ENCODE data around the gene USP3. TPM values are rescaled to one million over a fixed set of nuclear protein-coding genes. Genes with fewer than 3 reads are reported as not detected.
"Not testable (repeated sequence)": the region's sequence is repeated elsewhere in the genome, so short reads cannot be mapped to it uniquely, and the experiment has no call there.

Gene USP3
- polyA plus RNA-seq, 1 donor from 2014 or later = 42.7 TPM

DNA sequence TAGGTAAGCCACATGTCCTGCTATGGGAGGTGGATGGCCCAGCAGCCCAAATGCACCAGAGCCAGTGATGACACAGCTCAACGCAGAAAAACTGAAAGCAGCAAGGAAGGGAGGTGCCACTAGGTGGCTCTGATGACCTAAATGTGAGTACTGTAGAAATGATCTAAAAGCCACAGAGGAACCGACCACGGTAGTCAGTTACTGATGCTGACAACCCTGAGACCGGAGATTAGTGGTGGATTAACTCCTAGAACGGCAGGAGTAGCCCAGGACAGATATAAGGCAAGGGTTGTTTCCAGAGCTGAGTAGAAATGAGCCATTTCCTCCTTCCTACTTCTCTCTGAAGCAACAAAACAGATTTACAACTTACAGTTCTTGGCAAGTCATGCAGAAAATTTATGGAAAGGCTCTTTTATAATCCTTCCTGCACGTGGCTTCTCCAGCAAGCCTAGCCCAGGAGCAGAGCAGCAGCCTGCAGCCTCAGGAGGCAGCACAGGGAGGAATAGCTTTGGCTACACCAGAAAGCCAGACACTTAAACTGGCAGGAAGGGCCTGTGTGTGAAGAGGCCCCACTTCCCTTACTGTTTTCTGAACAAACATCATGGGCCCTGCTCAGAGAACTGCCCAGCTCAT is 105.9 kb downstream of the USP3 start:
- Mint-ChIP-seq H3K9me3 (no peaks in the 10 kb centered on the region), H3K36me3 (peaks cover 13% of the 10 kb centered on the region), H3K27me3 (no peaks in the 10 kb centered on the region), H3K27ac (peak overlapping the region; percentile 28 to 97 (median 94)), H3K4me3 (peak overlapping the region in 2 of 4 donors; percentile 1 to 75), H3K4me1 (peaks cover 22 to 26% (median 22%) of the 10 kb centered on the region in 3 donors)

DNA sequence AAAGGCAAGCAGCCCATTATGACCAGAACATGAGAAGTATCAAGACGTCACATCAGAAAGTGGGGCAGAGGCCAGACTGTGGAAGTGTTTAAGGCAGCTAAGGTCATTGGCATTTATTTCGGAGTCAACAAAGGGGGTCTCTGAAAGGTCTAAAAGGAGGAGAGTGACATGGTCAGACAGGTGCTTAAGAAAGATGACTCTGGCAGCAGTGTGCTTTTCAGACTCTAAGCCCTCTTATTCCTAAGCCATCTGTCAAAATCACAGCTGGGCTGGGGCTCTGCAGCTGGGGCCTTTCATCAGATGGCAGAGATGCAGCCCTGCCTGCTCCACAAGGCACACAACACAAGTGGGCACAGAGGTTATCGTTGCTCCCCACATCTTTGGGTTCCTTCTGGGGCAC is 106.8 kb downstream of the USP3 start:
- H3K9me3 Mint-ChIP-seq = no peaks in the 10 kb centered on the region
- H3K27ac Mint-ChIP-seq = peak overlapping the region; percentile 28 to 97 (median 94)
- H3K36me3 Mint-ChIP-seq = peaks cover 13% of the 10 kb centered on the region
- no peaks in the 10 kb centered on the region for H3K27me3 Mint-ChIP-seq
- H3K4me1 Mint-ChIP-seq = peaks cover 14 to 19% (median 14%) of the 10 kb centered on the region in 3 donors
- no peak overlapping the region for H3K4me3 Mint-ChIP-seq

DNA sequence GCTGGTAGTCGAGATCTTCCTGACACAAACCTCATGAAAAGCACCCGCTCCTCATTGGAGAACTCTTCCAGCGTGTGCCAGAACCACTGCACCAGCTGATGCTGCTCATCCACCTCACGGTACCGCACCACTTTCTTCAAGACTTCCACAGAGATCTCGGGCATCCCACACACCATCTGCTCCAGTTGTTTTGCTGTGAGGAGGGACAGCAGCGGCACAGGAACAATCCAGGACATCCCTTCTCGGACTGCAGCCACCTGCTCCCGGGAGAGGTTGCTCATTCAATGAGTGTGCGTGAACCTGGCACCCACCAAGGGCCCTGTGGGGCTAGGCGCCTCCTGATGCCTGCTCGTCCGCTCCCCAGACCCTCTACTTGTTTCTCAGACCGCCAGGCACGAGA is 107.9 kb downstream of the USP3 start:
- Mint-ChIP-seq H3K36me3 (peaks cover 13% of the 10 kb centered on the region), H3K4me1 (peaks cover 10 to 16% (median 12%) of the 10 kb centered on the region in 3 donors), H3K4me3 (no peak overlapping the region), H3K27me3 (no peaks in the 10 kb centered on the region), H3K27ac (peak overlapping the region in 2 of 3 donors; percentile 19 to 28), H3K9me3 (no peaks in the 10 kb centered on the region)

DNA sequence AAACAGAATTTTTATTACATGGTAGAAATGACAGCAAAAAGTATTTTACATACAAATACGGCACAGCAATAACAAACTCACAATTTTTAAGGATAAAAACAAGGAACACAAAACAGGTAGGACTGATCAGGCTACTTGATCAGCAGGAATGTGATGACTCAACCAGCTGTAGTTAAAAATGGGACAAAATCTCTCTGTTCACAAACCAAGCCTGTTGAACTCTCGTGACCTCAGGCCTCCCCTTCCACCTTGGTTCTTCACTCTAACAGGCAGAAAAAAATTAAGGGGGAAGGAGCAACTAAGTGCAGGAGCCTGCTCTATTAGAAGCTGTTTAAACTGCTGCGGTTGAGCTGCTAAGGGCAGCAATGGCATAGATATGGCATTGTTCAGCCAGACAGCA is 111.5 kb downstream of the USP3 start:
- H3K27ac Mint-ChIP-seq = peak overlapping the region in 1 of 3 donors; percentile 42
- peaks cover 9% of the 10 kb centered on the region for H3K36me3 Mint-ChIP-seq
- H3K9me3 Mint-ChIP-seq = no peaks in the 10 kb centered on the region
- H3K4me3 Mint-ChIP-seq = no peak overlapping the region
- H3K4me1 Mint-ChIP-seq = peaks cover under 1 to 2% (median under 1%) of the 10 kb centered on the region in 3 donors
- no peaks in the 10 kb centered on the region for H3K27me3 Mint-ChIP-seq

DNA sequence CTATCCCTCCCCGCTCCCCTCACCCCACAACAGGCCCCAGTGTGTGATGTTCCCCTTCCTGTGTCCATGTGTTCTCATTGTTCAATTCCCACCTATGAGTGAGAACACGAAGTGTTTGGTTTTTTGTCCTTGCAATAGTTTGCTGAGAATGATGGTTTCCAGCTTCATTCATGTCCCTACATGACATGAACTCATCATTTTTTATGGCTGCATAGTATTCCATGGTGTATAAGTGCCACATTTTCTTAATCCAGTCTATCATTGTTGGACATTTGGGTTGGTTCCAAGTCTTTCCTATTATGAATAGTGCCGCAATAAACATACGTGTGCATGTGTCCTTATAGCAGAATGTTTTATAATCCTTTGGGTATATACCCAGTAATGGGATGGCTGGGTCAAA is 112.8 kb downstream of the USP3 start:
- not testable (repeated sequence) for H3K36me3 Mint-ChIP-seq
- H3K27ac Mint-ChIP-seq = peak overlapping the region in 1 of 3 donors; percentile 19

DNA sequence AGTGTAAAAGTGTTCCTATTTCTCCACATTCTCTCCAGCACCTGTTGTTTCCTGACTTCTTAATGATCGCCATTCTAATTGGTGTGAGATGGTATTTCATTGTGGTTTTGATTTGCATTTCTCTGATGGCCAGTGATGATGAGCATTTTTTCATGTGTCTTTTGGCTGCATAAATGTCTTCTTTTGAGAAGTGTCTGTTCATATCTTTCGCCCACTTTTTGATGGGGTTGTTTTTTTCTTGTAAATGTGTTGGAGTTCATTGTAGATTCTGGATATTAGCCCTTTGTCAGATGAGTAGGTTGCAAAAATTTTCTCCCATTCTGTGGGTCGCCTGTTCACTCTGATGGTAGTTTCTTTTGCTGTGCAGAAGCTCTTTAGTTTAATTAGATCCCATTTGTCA is 113.2 kb downstream of the USP3 start:
- H3K9me3 Mint-ChIP-seq, H3K27me3 Mint-ChIP-seq: not testable (repeated sequence)

More for the DNA sequence above, 112.8 kb downstream of the USP3 start:
- H3K27me3 Mint-ChIP-seq, H3K9me3 Mint-ChIP-seq, H3K4me1 Mint-ChIP-seq, H3K4me3 Mint-ChIP-seq: not testable (repeated sequence)

DNA sequence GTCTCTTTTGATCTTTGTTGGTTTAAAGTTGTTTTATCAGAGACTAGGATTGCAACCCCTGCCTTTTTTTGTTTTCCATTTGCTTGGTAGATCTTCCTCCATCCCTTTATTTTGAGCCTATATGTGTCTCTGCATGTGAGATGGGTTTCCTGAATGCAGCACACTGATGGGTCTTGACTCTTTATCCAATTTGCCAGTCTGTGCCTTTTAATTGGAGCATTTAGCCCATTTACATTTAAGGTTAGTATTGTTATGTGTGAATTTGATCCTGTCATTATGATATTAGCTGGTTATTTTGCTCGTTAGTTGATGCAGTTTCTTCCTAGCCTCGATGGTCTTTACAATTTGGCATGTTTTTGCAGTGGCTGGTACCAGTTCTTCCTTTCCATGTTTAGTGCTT is 116.4 kb downstream of the USP3 start:
- not testable (repeated sequence) for H3K27ac Mint-ChIP-seq, H3K36me3 Mint-ChIP-seq, H3K27me3 Mint-ChIP-seq, H3K4me3 Mint-ChIP-seq, H3K4me1 Mint-ChIP-seq, H3K9me3 Mint-ChIP-seq

More for the DNA sequence above, 113.2 kb downstream of the USP3 start:
- peak overlapping the region in 1 of 3 donors; percentile 19 for H3K27ac Mint-ChIP-seq
- not testable (repeated sequence) for H3K4me3 Mint-ChIP-seq, H3K36me3 Mint-ChIP-seq, H3K4me1 Mint-ChIP-seq

DNA sequence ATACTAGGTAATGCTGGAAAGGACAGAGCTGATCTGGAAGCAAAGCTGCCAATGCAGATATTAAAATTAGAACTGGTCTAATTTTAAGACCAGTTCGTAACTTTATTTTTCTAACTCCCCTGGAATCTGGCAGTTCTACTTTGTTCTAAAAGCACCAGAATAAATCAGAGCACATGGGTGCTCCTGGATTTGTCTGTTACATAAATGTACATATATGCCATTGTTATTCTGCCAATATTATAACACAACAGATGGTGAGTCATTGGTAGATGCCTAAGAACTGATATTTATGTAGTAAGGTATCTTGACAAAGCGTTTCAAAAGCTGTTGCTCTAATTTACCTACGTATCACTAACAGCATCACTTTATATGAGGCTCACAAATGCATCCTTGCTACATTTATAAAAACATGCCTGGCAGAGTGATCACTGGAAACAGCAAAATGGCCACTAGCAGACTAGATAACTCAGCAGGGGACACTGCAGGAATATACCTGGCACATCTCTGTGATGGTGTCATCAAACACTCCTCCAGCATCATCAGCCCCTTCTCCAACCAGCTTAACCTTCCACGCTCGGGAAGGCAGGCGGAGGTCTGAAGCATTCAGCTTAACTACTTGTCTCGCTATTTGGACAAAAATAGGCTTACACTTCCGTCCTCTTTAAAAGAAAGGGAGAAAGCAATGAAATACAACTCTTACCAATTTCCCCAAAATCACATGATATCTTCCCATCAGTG is 119.0 kb downstream of the USP3 start:
- Mint-ChIP-seq H3K4me3 (no peak overlapping the region), H3K27me3 (no peaks in the 10 kb centered on the region), H3K9me3 (no peaks in the 10 kb centered on the region), H3K4me1 (peaks cover 0 to 9% (median 9%) of the 10 kb centered on the region in 3 donors), H3K36me3 (peaks cover 5% of the 10 kb centered on the region), H3K27ac (no peak overlapping the region)

DNA sequence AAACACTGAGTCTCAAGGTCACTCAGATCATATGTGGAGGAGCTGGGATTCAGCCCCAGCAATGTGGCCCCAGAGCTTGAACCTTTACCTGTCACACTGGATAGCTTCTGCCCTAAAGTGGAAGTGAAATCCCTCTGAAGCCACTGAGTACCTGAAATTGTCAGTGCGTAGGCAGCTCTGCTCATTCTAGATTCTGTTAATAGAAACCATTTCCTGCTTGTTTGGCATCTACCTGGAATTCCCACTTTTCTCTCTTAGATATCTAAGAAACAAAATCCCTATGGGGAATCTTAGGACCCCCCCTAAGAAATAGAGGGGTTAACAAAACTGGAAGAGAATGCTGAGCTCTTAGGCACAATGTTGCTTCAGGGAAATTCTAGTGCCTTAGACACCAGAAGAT is 122.6 kb downstream of the USP3 start:
- Mint-ChIP-seq H3K27me3 (no peaks in the 10 kb centered on the region), H3K4me3 (peak overlapping the region in 2 of 4 donors; percentile 10 to 32), H3K36me3 (peaks cover 10% of the 10 kb centered on the region), H3K27ac (peak overlapping the region in 2 of 3 donors; percentile 3 to 50), H3K4me1 (peaks cover 0 to 9% (median 9%) of the 10 kb centered on the region in 3 donors), H3K9me3 (no peaks in the 10 kb centered on the region)

DNA sequence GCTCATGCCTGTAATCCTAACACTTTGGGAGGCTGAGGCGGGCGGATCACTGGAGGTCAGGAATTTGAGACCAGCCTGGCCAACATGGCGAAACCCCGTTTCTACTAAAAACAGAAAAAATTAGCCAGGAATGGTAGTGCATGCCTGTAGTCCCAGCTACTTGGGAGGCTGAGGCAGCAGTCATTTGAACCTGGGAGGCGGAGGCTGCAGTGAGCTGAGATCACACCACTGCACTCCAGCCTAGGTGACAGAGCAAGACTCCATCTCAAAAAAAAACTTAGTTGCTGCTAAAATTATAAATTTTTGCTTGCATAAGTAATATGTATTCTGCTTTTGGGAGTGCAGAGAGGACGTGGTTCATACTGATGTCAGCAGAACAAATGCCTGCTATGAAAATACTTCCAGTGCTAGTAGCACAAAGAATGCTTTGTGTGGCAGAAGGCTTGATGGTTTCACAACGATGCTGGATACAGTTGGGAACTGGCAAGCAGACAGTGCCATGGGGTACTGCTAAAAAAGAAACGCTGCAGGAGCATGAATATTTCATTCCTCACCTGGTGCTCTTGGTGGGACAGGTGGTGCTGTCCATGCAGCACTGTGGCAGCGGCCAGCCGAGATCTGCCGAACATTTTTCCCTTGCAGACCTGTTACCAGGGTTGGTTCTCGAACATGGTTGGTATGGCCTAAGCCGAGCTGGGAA is 123.9 kb downstream of the USP3 start:
- Mint-ChIP-seq H3K9me3 (no peaks in the 10 kb centered on the region), H3K4me3 (no peak overlapping the region), H3K27me3 (no peaks in the 10 kb centered on the region), H3K36me3 (peaks cover 10% of the 10 kb centered on the region), H3K27ac (peak overlapping the region in 1 of 3 donors; percentile 76), H3K4me1 (peaks cover 0 to 10% (median 9%) of the 10 kb centered on the region in 3 donors)

DNA sequence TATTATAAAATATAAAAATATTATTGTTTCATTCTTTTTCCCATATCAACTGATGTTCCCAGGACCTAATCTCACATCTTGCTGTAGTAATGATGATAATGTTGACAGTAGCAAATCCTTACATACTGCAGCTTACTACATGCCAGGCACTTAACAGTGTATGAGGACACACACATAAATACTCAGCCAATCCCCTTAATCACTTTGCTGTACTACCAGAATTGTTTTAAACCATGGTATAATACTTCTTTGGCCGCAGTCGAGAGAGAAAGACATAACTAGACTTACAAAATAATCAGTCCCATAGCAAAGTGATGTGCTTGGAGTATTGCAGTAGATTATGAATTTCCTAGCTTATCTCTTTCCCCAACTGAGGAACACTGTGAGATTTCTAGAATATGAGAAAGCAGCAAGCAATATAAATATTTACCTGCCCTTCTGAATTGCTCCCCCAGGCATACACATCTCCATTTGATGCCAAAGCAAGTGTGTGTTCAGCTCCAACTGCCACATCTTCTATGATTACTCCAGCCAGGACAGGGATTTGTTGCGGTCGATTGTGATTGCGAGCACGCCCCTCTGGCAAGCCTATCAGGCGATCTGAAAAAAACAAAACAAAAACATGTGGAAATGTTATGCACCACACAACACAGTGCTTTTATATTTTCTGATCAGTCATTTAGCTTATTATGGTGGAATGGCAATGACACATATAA is 125.8 kb downstream of the USP3 start:
- Mint-ChIP-seq H3K36me3 (peaks cover 7% of the 10 kb centered on the region), H3K27me3 (no peaks in the 10 kb centered on the region), H3K27ac (no peak overlapping the region), H3K4me3 (no peak overlapping the region), H3K4me1 (peaks cover 0 to 8% (median 5%) of the 10 kb centered on the region in 3 donors), H3K9me3 (no peaks in the 10 kb centered on the region)

DNA sequence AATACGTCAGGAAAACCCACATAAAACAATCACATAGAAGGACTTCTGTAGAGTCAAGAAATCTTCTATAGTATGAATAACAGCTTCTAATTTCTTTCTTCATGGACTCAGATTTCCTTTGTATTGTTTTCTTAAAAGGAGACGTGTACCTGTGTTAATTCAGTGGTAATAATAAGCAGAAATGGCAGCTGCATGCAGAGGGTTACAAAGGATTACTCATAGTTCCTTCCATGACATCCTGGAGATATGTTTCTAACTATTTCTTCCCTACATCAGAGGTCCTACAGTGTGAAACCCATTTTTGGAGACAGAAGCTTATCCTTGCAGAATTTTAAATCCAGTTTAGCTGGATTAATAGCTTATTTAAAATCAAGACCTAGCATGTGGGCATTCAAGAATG is 128.9 kb downstream of the USP3 start:
- no peaks in the 10 kb centered on the region for H3K9me3 Mint-ChIP-seq
- no peak overlapping the region for H3K4me3 Mint-ChIP-seq
- no peaks in the 10 kb centered on the region for H3K27me3 Mint-ChIP-seq
- no peak overlapping the region for H3K27ac Mint-ChIP-seq
- H3K36me3 Mint-ChIP-seq = peaks cover 5% of the 10 kb centered on the region
- H3K4me1 Mint-ChIP-seq = peaks cover 0 to 5% (median 0%) of the 10 kb centered on the region in 3 donors

DNA sequence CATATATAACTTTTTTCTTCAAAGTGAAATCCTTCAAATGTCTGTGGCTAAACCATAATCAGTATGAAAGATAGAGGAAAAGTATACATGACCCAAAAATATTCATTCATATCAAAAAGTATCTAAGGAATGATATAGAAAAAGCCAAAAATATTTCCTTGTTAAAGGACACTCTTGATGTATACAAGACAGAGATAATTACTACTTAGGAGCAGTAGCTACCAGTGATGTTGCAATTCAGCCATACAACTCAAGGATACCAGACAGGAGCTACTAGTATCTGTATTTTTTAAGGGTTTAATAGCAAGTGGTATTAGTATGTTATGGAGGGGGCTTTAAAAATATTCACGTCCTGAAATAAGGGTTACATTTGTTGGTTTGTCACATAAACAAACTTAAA is 129.8 kb downstream of the USP3 start:
- peaks cover 4% of the 10 kb centered on the region for H3K36me3 Mint-ChIP-seq
- no peaks in the 10 kb centered on the region for H3K27me3 Mint-ChIP-seq
- H3K4me1 Mint-ChIP-seq = peaks cover 0 to 5% (median 0%) of the 10 kb centered on the region in 3 donors
- no peak overlapping the region for H3K4me3 Mint-ChIP-seq
- no peaks in the 10 kb centered on the region for H3K9me3 Mint-ChIP-seq
- H3K27ac Mint-ChIP-seq = no peak overlapping the region

DNA sequence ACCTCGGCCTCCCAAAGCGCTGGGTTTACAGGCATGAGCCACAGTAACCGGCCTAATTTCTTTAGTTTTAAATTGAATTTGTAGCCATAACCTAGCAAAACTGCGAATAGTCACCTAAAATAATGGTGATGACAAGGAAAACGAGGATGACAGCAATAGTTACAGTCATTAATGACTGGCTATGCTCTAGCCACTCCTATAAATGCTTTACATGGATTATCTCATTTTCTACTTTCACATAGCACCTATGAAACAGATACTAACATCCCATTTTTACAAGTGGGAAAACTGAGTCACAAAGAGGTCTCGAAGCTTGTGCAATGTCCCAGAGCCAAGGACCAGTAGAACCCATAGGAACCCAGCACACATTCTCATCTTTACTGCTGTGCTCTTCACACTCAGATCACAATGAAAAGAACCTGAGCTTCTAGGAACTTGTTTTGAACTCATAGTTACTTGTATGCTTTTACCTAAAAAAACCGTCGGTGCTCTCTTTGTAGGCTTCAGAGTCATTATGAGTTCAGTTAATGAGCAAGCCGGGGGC is 132.2 kb downstream of the USP3 start:
- Mint-ChIP-seq H3K4me3 (no peak overlapping the region), H3K4me1 (peaks cover 0 to 5% (median 0%) of the 10 kb centered on the region in 3 donors), H3K9me3 (no peaks in the 10 kb centered on the region), H3K27me3 (no peaks in the 10 kb centered on the region), H3K36me3 (peaks cover 2% of the 10 kb centered on the region), H3K27ac (no peak overlapping the region)

All from IgD-negative memory B cell (primary cell).